Measurements from ENCODE around the gene TMEM8B.

Gene TMEM8B

DNA sequence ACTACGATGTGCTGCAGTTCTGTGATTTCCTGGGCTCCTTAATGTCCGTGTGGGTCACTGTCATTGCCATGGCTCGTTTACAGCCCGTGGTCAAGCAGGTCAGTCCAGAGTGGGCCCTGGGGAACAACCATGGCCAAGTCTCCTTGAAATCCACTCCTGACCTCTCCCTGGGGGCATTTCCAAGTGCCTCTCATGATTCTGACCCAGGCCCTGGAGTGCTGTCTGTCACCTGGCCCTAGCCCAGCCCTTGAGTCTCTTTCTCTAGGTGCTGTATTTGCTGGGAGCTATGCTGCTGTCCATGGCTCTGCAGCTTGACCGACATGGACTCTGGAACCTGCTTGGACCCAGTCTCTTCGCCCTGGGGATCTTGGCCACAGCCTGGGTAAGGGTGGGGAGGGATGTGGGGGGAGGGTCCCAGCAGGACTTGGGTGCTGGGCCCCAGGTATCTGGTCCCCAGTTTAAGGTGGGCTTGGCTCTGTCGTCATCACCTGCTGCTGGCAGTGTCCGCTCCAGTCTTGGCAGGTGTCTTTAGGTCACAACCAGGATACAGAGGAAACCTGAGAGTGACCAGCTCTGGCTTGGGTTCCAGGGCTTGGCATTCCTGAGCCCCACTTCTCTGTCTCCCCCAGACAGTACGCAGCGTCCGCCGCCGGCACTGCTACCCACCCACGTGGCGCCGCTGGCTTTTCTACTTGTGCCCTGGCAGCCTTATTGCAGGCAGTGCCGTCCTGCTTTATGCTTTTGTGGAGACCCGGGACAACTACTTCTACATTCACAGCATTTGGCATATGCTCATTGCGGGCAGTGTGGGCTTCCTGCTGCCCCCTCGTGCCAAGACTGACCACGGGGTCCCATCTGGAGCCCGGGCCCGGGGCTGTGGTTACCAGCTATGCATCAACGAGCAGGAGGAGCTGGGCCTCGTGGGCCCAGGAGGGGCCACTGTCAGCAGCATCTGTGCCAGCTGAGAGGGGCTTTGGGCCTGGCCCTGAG lies 24.1 kb downstream of the TMEM8B start:
- H3K9ac ChIP-seq (ENCODE audit: low read length) = no peak overlapping the region
- H3K9me3 ChIP-seq (replicated peaks; ENCODE audit: insufficient read depth, low read length) = no peaks in the 10 kb centered on the region
- TF ChIP-seq, protein P1, sequence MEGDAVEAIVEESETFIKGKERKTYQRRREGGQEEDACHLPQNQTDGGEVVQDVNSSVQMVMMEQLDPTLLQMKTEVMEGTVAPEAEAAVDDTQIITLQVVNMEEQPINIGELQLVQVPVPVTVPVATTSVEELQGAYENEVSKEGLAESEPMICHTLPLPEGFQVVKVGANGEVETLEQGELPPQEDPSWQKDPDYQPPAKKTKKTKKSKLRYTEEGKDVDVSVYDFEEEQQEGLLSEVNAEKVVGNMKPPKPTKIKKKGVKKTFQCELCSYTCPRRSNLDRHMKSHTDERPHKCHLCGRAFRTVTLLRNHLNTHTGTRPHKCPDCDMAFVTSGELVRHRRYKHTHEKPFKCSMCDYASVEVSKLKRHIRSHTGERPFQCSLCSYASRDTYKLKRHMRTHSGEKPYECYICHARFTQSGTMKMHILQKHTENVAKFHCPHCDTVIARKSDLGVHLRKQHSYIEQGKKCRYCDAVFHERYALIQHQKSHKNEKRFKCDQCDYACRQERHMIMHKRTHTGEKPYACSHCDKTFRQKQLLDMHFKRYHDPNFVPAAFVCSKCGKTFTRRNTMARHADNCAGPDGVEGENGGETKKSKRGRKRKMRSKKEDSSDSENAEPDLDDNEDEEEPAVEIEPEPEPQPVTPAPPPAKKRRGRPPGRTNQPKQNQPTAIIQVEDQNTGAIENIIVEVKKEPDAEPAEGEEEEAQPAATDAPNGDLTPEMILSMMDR (IDR thresholded peaks at IDR 0.05; ENCODE audit: low read length) = no peak
- TF ChIP-seq EZH2phosphoT487 (IDR thresholded peaks at IDR 0.05; ENCODE audit: low read length) (no peak), EZH2 (optimal IDR thresholded peaks at IDR 0.05; ENCODE audit: low read depth, low read length) (no peak)

DNA sequence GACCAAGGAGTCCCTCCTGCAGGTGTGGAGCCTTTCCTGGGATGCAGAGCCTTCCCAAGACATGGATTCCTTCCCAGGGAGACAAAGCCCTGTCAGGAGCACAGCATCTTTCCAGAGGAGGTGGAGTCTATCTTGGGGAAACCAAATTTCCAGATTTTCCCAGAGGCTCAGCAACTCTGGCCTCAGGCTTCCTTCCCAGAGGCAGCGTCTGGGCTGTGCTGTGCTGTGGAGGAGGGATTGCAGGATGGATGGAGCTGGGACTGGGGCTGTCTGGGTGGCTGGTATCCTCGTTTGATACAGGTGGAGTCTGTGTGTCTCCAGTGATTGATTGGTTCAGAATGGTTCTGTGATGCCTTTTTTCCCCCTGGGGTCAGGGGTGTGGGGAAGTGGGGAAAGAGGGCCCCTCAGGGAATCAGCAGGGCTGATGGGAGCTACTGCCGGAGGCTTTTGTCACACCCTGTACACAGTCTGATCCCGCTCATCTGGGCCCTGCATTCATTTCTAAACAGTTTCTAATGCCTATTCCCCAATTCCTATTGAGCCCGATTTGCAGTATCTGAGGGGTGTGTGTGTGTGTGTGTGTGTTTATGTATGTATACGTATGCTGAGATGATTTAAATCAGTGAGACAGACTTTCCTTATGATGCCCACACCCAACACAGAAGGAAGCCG lies 25.2 kb downstream of the TMEM8B start:
- Histone ChIP-seq H3K4me2 (ENCODE audit: low read depth, low read length) (no peak overlapping the region), H3K27ac (ENCODE audit: low read length) (no peak overlapping the region), H3K27me3 (replicated peaks; ENCODE audit: insufficient read depth, low read length) (no peaks in the 10 kb centered on the region), H3K79me2 (ENCODE audit: low read length) (no peaks in the 10 kb centered on the region), H3K9me2 (replicated peaks; ENCODE audit: insufficient read depth, low read length) (no peaks in the 10 kb centered on the region), H3K9me3 (replicated peaks; ENCODE audit: insufficient read depth, low read length) (no peaks in the 10 kb centered on the region), H4K20me1 (ENCODE audit: insufficient read depth, low read length) (no peaks in the 10 kb centered on the region), H3F3A (ENCODE audit: insufficient read depth, low read length) (peaks cover 1% of the 10 kb centered on the region; the same call in 1 of the 2 replicates), H3K4me1 (ENCODE audit: low read length) (peaks cover 8% of the 10 kb centered on the region), H3K9ac (ENCODE audit: low read length) (no peak overlapping the region), H3K36me3 (replicated peaks; ENCODE audit: insufficient read depth, low read length) (no peaks in the 10 kb centered on the region), H2AFZ (ENCODE audit: low read length) (no peak overlapping the region), H3K4me3 (ENCODE audit: low read length) (no peak overlapping the region)
- no peak for TF ChIP-seq EZH2phosphoT487 (IDR thresholded peaks at IDR 0.05; ENCODE audit: low read length)
- TF ChIP-seq, protein P1 (IDR thresholded peaks at IDR 0.05; ENCODE audit: low read length) = no peak
- no peak for DNase-seq

More for the DNA sequence above, 24.1 kb downstream of the TMEM8B start:
- H3K4me2 ChIP-seq (ENCODE audit: low read depth, low read length) = no peak overlapping the region
- no peak overlapping the region for H3K27ac ChIP-seq (ENCODE audit: low read length)
- no peaks in the 10 kb centered on the region for H3K9me2 ChIP-seq (replicated peaks; ENCODE audit: insufficient read depth, low read length)
- H3K36me3 ChIP-seq (replicated peaks; ENCODE audit: insufficient read depth, low read length) = no peaks in the 10 kb centered on the region
- H3K27me3 ChIP-seq (replicated peaks; ENCODE audit: insufficient read depth, low read length) = no peaks in the 10 kb centered on the region
- H3K4me3 ChIP-seq (ENCODE audit: low read length) = no peak overlapping the region
- no peaks in the 10 kb centered on the region for H4K20me1 ChIP-seq (ENCODE audit: insufficient read depth, low read length)
- DNase-seq = no peak
- H3K79me2 ChIP-seq (ENCODE audit: low read length) = no peaks in the 10 kb centered on the region
- peaks cover 14% of the 10 kb centered on the region for H3K4me1 ChIP-seq (ENCODE audit: low read length)
- H2AFZ ChIP-seq (ENCODE audit: low read length) = no peak overlapping the region
- H3F3A ChIP-seq (ENCODE audit: insufficient read depth, low read length) = peaks cover 11% of the 10 kb centered on the region

DNA sequence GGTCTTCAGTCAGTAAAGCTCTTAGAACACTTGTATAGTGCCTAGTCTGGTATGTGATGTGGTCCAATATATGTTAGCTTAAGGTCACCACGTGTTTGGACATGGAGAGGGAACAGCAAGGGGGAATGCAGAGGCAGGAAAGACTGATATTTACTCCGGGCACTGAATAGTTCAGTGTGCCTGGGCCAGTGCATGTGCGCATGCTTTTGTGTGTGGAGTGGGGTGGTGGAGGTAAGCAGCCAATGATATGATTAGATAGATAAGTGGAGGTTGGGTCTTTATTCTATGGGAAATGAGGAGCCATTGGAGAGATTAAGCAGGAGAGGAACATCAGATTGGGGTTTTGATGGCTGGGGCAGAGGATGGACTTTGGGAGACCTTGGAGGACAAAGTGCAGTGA lies 27.2 kb downstream of the TMEM8B start:
- no peak overlapping the region for H2AFZ ChIP-seq (ENCODE audit: low read length)
- no peak overlapping the region for H3K27ac ChIP-seq (ENCODE audit: low read length)
- H3K9ac ChIP-seq (ENCODE audit: low read length) = no peak overlapping the region
- no peaks in the 10 kb centered on the region for H3K9me2 ChIP-seq (replicated peaks; ENCODE audit: insufficient read depth, low read length)
- no peaks in the 10 kb centered on the region for H3K79me2 ChIP-seq (ENCODE audit: low read length)
- H3K36me3 ChIP-seq (replicated peaks; ENCODE audit: insufficient read depth, low read length) = no peaks in the 10 kb centered on the region
- H3K9me3 ChIP-seq (replicated peaks; ENCODE audit: insufficient read depth, low read length) = no peaks in the 10 kb centered on the region
- no peaks in the 10 kb centered on the region for H3K4me1 ChIP-seq (ENCODE audit: low read length)
- no peaks in the 10 kb centered on the region for H3K27me3 ChIP-seq (replicated peaks; ENCODE audit: insufficient read depth, low read length)
- H3F3A ChIP-seq (ENCODE audit: insufficient read depth, low read length) = no peaks in the 10 kb centered on the region
- no peaks in the 10 kb centered on the region for H4K20me1 ChIP-seq (ENCODE audit: insufficient read depth, low read length)
- no peak overlapping the region for H3K4me3 ChIP-seq (ENCODE audit: low read length)
- TF ChIP-seq, protein P1 (IDR thresholded peaks at IDR 0.05; ENCODE audit: low read length) = no peak
- TF ChIP-seq EZH2phosphoT487 (IDR thresholded peaks at IDR 0.05; ENCODE audit: low read length) = no peak
- no peak for TF ChIP-seq EZH2 (optimal IDR thresholded peaks at IDR 0.05; ENCODE audit: low read depth, low read length)
- no peak overlapping the region for H3K4me2 ChIP-seq (ENCODE audit: low read depth, low read length)
- DNase-seq = no peak
